Tibial nerve (tissue), 4 donors: ENCODE results near the gene ERVK3-1. TPM values are rescaled to one million over a fixed set of nuclear protein-coding genes. Genes with fewer than 3 reads are reported as not detected.

Experiments used
- DNase-seq, 2 donors: peaks; one replicate each; pipeline ENCODE4 v3.0.0-alpha.2; 2019; ENCODE audit warnings: low spot score in 2 of 2
- H3K27ac ChIP-seq, 4 donors: fragments of 200-600 bp; sonication (generic) in 3 of 4; one replicate each; pipeline ENCODE4 v1.5.1; 2017 to 2019; ENCODE audit warnings: mild to moderate bottlenecking in 1 of 4
- H3K27me3 ChIP-seq, 2 donors: fragments of 200-600 bp; sonication (generic) in 1 of 2; one replicate each; pipeline versions ENCODE4 v1.5.1 to v1.6.0; 2017 to 2019
- H3K36me3 ChIP-seq, 3 donors: fragments of 200-600 bp; sonication (generic); one replicate each; pipeline ENCODE4 v1.5.1; 2018 to 2019
- H3K4me1 ChIP-seq, 4 donors: fragments of 200-600 bp; sonication (generic) in 3 of 4; one replicate each; pipeline ENCODE4 v1.5.1; 2017 to 2019
- H3K4me3 ChIP-seq, 4 donors: fragments of 200-600 bp; sonication (generic) in 3 of 4; one replicate each; pipeline ENCODE4 v1.5.1; 2017 to 2019; ENCODE audit warnings: mild to moderate bottlenecking in 1 of 4, moderate library complexity in 1 of 4
- H3K9me3 ChIP-seq, 4 donors: fragments of 200-600 bp; sonication (generic) in 3 of 4; one replicate each; pipeline ENCODE4 v1.5.1; 2017 to 2019
- EP300 ChIP-seq, 2 donors: sonication (generic); formaldehyde crosslinking; IDR thresholded peaks; one replicate each; pipeline ENCODE4 v1.6.1; 2017; ENCODE audit warnings: antibody characterized with exemption in 2 of 2, mild to moderate bottlenecking in 1 of 2
- POLR2A ChIP-seq, 2 donors: fragments of 450-650 bp; IDR thresholded peaks; one replicate each; pipeline ENCODE4 v1.6.1; 2017; ENCODE audit warnings: antibody characterized with exemption in 2 of 2, mild to moderate bottlenecking in 2 of 2, moderate library complexity in 2 of 2
- WGBS, 2 donors: methylation state at CpG; one replicate each; pipeline ENCODE4 v1.1.5; 2018; 5-methylcytosine and 5-hydroxymethylcytosine counted together
- total RNA-seq, 4 donors: library from RNA; depleted of rRNA; stranded (reverse); fragments of >200 nt; gene quantifications; one replicate each; pipeline ENCODE4 v1.1.0, GENCODE V29; 2016
- TF ChIP-seq, protein P1 (sequence below), 5 experiments: fragments of 200-600 bp in 3 of 5; fragments of 450-650 bp in 2 of 5; sonication (generic) in 3 of 5; IDR thresholded peaks; one replicate each; pipeline ENCODE4 v1.5.1; 2016 to 2019; ENCODE audit warnings: antibody characterized with exemption in 5 of 5, mild to moderate bottlenecking in 3 of 5, moderate library complexity in 2 of 5

Gene ERVK3-1
- total RNA-seq, 4 donors from 2014 or later: 30.0 to 59.2 (median 45.9) TPM

DNA sequence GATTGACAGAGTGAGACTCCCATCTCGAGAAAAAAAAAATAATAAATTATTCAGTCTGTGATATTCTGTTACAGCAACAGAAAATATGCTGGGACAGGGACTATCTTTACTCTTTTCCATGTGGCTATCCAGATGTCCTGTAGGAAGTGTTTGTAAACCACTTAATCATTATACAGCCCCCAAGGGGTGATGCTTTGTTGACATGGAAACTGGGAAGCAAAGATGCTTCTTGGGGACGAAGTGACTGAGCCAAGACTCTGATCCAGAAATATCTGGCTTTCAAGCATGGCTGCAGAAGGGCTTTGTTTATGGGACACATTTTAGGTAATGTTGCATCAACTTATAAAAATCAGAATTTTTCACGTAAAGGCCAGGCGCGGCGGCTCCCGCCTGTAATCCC, 21.0 kb upstream of the ERVK3-1 start:
- Histone ChIP-seq H3K27ac (no peak overlapping the region), H3K4me3 (no peak overlapping the region), H3K36me3 (peaks cover 10 to 89% (median 37%) of the 10 kb centered on the region in 3 donors), H3K27me3 (no peaks in the 10 kb centered on the region), H3K9me3 (peaks cover 0 to 88% (median 10%) of the 10 kb centered on the region in 4 donors), H3K4me1 (peaks cover 0 to 15% (median 3%) of the 10 kb centered on the region in 4 donors)
- TF ChIP-seq EP300 (IDR thresholded peaks at IDR 0.05): no peak
- TF ChIP-seq, protein P1, sequence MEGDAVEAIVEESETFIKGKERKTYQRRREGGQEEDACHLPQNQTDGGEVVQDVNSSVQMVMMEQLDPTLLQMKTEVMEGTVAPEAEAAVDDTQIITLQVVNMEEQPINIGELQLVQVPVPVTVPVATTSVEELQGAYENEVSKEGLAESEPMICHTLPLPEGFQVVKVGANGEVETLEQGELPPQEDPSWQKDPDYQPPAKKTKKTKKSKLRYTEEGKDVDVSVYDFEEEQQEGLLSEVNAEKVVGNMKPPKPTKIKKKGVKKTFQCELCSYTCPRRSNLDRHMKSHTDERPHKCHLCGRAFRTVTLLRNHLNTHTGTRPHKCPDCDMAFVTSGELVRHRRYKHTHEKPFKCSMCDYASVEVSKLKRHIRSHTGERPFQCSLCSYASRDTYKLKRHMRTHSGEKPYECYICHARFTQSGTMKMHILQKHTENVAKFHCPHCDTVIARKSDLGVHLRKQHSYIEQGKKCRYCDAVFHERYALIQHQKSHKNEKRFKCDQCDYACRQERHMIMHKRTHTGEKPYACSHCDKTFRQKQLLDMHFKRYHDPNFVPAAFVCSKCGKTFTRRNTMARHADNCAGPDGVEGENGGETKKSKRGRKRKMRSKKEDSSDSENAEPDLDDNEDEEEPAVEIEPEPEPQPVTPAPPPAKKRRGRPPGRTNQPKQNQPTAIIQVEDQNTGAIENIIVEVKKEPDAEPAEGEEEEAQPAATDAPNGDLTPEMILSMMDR (IDR thresholded peaks at IDR 0.05): no peak
- TF ChIP-seq POLR2A (IDR thresholded peaks at IDR 0.05): no peak
- DNase-seq: no peak
- WGBS, 2 donors: 93 to 95% methylated on average over 7 of the region's 7 CpGs

DNA sequence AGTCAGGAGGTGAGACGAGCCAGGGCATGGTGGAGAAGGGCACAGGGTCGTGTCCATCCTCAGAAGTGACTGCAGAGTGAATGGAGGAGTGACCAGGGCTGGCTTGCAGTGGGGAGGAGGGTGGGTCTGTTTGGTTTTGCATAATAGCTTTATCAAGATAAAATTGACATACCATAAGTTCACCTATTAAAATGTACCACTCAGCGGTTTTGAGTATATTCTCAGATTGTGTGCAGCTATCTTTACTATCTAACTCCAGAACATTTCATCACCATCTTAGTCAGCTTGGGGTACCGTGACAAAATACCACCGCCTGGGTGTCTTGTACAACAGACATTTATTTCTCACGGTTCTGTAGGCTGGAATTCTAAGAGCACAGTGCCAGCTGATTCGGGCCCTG, 13.2 kb upstream of the ERVK3-1 start:
- no peak for DNase-seq
- no peaks in the 10 kb centered on the region for H3K27me3 ChIP-seq
- H3K4me3 ChIP-seq: no peak overlapping the region
- peaks cover 16 to 100% (median 64%) of the 10 kb centered on the region in 3 donors for H3K36me3 ChIP-seq
- no peak overlapping the region for H3K27ac ChIP-seq
- TF ChIP-seq, protein P1 (IDR thresholded peaks at IDR 0.05): no peak
- TF ChIP-seq EP300 (IDR thresholded peaks at IDR 0.05): no peak
- TF ChIP-seq POLR2A (IDR thresholded peaks at IDR 0.05): no peak
- 95 to 96% methylated on average over 7 of the region's 7 CpGs for WGBS, 2 donors
- peaks cover 0 to 94% (median 41%) of the 10 kb centered on the region in 4 donors for H3K9me3 ChIP-seq
- no peaks in the 10 kb centered on the region for H3K4me1 ChIP-seq

DNA sequence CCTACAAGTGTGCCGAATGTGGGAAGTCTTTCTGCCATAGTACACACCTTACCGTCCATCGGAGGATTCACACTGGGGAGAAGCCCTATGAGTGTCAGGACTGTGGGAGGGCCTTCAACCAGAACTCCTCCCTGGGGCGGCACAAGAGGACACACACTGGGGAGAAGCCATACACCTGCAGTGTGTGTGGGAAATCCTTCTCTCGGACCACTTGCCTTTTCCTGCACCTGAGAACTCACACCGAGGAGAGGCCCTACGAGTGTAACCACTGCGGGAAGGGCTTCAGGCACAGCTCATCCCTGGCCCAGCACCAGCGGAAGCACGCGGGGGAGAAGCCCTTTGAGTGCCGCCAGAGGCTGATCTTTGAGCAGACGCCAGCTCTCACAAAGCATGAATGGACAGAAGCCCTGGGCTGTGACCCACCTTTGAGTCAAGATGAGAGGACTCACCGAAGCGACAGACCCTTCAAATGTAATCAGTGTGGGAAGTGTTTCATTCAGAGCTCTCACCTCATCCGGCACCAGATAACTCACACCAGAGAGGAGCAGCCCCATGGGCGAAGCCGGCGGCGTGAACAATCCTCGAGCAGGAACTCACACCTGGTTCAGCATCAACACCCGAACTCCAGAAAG, 10.3 kb upstream of the ERVK3-1 start:
- 96 to 97% methylated on average over 20 to 22 of the region's 22 CpGs for WGBS, 2 donors
- H3K9me3 ChIP-seq: peaks cover 0 to 91% (median 40%) of the 10 kb centered on the region in 4 donors

DNA sequence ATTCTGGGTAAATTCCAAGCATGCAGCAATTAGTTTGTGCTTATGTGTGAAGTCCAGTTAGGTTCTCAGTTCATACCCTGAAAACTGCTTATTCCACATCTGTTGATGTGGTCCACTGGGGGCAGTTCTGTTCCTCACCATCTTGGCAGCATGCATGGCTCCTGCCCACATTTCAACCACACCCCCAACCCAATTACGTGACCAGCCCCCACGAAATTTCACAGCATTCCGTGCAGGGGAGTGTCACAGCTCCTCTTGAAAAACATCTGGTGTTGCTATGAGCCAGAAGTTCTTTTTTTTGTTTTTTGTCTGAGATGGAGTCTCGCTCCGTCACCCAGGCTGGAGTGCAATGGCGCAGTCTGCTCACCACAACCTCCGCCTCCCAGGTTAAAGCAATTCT, 9.1 kb upstream of the ERVK3-1 start:
- peaks cover 0 to 93% (median 38%) of the 10 kb centered on the region in 4 donors for H3K9me3 ChIP-seq

More for the DNA sequence above, 10.3 kb upstream of the ERVK3-1 start:
- H3K27me3 ChIP-seq: no peaks in the 10 kb centered on the region
- no peak overlapping the region for H3K4me3 ChIP-seq
- no peak for TF ChIP-seq POLR2A (IDR thresholded peaks at IDR 0.05)
- TF ChIP-seq, protein P1 (IDR thresholded peaks at IDR 0.05): no peak
- no peak for TF ChIP-seq EP300 (IDR thresholded peaks at IDR 0.05)
- no peak for DNase-seq
- H3K36me3 ChIP-seq: peaks cover 12 to 100% (median 47%) of the 10 kb centered on the region in 3 donors
- no peak overlapping the region for H3K27ac ChIP-seq
- H3K4me1 ChIP-seq: no peaks in the 10 kb centered on the region

DNA sequence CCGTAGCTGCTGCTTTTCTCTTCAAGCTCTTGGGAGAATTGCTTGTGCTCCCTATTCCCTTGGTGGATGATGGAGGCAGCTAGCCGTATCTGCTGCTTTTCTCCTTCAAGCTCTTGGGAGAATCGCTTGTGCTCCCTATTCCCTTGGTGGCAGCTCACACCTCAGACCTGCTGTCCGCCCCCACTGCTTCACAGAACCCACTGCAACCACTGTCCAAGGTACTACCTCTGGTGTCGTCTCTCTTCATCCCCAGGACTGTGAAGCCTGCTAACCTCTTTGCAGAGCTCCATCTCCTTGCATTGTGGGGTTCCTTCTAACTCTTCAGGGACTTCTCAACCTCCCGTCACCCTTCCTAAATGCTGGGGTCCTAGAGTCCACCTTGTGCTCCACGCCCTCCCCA, 4.6 kb upstream of the ERVK3-1 start:
- 85 to 87% methylated on average over 7 of the region's 7 CpGs for WGBS, 2 donors
- DNase-seq: no peak
- no peak overlapping the region for H3K4me3 ChIP-seq
- TF ChIP-seq, protein P1 (IDR thresholded peaks at IDR 0.05): no peak
- TF ChIP-seq EP300 (IDR thresholded peaks at IDR 0.05): no peak
- no peak for TF ChIP-seq POLR2A (IDR thresholded peaks at IDR 0.05)
- H3K36me3 ChIP-seq: peaks cover 0 to 67% (median 13%) of the 10 kb centered on the region in 3 donors
- peaks cover 0 to 8% (median 2%) of the 10 kb centered on the region in 4 donors for H3K4me1 ChIP-seq
- H3K27ac ChIP-seq: no peak overlapping the region
- no peaks in the 10 kb centered on the region for H3K27me3 ChIP-seq
- peaks cover 0 to 54% (median 12%) of the 10 kb centered on the region in 4 donors for H3K9me3 ChIP-seq

More for the DNA sequence above, 9.1 kb upstream of the ERVK3-1 start:
- no peak overlapping the region for H3K27ac ChIP-seq
- H3K4me3 ChIP-seq: no peak overlapping the region
- no peaks in the 10 kb centered on the region for H3K27me3 ChIP-seq
- WGBS, 2 donors: 87 to 89% methylated on average over 7 of the region's 7 CpGs
- peaks cover 11 to 100% (median 47%) of the 10 kb centered on the region in 3 donors for H3K36me3 ChIP-seq
- no peak for DNase-seq
- TF ChIP-seq POLR2A (IDR thresholded peaks at IDR 0.05): no peak
- TF ChIP-seq, protein P1 (IDR thresholded peaks at IDR 0.05): no peak
- no peak for TF ChIP-seq EP300 (IDR thresholded peaks at IDR 0.05)
- no peaks in the 10 kb centered on the region for H3K4me1 ChIP-seq
